Measurements from ENCODE around the gene MCRIP2.

The MCRIP2 gene

DNA sequence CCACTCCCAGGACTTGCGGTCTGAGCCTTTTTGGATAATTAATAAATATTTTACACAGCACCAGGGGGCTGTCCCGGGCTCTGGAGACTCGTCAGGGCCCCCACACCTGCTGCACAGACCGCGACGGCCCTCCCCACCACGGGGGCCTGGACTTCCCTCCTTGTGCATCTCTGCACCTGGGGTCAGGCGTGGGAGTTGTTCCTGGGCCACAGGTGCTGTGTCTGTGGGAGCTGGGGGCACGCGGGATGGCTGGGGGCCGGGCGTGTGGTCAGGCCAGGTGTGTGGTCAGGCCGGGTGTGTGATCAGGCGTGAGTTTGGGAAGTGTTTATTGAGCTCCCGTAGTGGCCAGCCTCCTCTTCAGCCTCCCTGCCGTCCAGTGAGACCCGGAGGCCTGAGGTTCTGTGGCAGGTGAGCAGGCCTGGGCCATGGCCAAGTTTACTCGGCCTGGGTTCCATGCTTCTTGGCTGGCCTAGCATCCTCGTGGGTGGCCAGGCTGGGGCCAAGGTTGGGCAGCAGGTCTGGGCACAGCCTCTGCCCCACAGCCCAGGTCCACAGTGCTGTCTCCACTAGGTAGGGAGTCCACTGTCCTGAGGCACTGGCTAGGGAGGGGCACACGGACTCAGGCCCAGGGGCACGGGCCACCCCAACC lies 36.7 kb downstream of the MCRIP2 start:
- Histone ChIP-seq H3K9me2 (replicated peaks; ENCODE audit: control insufficient read depth, low read length) (no peaks in the 10 kb centered on the region), H3K4me2 (ENCODE audit: low read length) (no peak overlapping the region), H3K9me3 (ENCODE audit: control insufficient read depth, insufficient read depth, low read length) (no peaks in the 10 kb centered on the region), H3F3A (ENCODE audit: control insufficient read depth, insufficient read depth) (no peaks in the 10 kb centered on the region; the same call in 1 of the 2 replicates), H4K20me1 (ENCODE audit: control insufficient read depth, insufficient read depth, low read depth, low read length) (peaks cover 23% of the 10 kb centered on the region), H3K4me1 (ENCODE audit: control insufficient read depth, low read length) (peaks cover 43% of the 10 kb centered on the region), H3K27me3 (ENCODE audit: control insufficient read depth, low read length) (peaks cover 3% of the 10 kb centered on the region; the same call in 1 of the 2 replicates), H3K4me3 (ENCODE audit: low read length) (no peak overlapping the region), H3K36me3 (ENCODE audit: control insufficient read depth, low read length) (peaks cover 38% of the 10 kb centered on the region), H3K79me2 (ENCODE audit: control insufficient read depth, low read length) (peaks cover 30% of the 10 kb centered on the region), H3K27ac (ENCODE audit: low read depth, low read length) (no peak overlapping the region)
- no peak for TF ChIP-seq EZH2phosphoT487 (IDR thresholded peaks at IDR 0.05; ENCODE audit: borderline replicate concordance, low read length)
- TF ChIP-seq, protein P1, sequence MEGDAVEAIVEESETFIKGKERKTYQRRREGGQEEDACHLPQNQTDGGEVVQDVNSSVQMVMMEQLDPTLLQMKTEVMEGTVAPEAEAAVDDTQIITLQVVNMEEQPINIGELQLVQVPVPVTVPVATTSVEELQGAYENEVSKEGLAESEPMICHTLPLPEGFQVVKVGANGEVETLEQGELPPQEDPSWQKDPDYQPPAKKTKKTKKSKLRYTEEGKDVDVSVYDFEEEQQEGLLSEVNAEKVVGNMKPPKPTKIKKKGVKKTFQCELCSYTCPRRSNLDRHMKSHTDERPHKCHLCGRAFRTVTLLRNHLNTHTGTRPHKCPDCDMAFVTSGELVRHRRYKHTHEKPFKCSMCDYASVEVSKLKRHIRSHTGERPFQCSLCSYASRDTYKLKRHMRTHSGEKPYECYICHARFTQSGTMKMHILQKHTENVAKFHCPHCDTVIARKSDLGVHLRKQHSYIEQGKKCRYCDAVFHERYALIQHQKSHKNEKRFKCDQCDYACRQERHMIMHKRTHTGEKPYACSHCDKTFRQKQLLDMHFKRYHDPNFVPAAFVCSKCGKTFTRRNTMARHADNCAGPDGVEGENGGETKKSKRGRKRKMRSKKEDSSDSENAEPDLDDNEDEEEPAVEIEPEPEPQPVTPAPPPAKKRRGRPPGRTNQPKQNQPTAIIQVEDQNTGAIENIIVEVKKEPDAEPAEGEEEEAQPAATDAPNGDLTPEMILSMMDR (IDR thresholded peaks at IDR 0.05; ENCODE audit: low read depth, low read length, poor library complexity, severe bottlenecking) = no peak

DNA sequence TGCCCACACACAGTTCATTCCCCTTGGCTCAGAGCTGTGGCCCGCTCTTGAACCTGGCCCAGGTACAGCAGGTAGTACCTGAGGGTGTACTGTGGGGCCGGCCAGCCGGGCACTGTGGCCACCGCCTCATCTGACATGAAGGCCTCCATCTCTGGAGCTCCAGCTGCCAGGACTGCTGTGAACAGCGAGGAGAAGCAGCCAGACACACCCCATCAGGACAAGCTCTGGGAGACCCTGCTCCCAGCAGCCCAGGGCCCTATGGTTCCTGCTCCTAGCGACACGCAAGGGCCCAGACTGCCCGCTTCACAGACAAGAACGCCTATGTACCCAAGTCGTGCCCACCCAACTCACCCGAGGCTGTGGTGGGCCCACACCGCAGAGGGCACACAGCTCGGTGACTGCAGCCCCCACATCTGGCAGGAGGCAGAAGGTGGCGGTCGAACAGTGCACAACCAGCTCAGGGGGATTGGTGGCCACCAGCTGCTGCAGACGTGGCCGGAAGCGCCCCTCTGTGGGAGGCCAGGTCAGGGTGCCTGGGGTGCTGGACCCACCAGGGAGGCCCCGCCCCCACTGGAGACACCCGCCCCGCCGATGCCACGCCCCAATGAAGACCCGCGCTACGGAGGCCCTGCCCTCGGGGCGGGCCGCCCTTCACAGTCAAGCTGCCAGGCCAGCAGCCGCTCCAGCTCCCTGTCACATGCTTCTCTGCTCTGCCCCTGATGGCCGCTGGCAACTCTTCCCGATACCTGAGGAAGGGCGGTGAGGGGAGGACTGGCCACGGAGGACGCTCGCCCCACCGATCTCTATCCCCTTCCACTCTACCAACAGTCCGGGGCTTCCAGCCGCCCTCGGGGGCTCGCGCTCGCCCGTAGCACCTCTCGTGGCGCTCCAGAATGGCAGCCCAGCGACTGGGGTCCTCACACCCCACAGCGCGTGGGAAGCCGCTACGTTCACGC lies 37.5 kb downstream of the MCRIP2 start:
- no peaks in the 10 kb centered on the region; the same call in 1 of the 2 replicates for H3F3A ChIP-seq (ENCODE audit: control insufficient read depth, insufficient read depth)
- peaks cover 34% of the 10 kb centered on the region for H3K36me3 ChIP-seq (ENCODE audit: control insufficient read depth, low read length)
- H3K9me2 ChIP-seq (replicated peaks; ENCODE audit: control insufficient read depth, low read length) = no peaks in the 10 kb centered on the region
- TF ChIP-seq, protein P1 (IDR thresholded peaks at IDR 0.05; ENCODE audit: low read depth, low read length, poor library complexity, severe bottlenecking) = no peak
- TF ChIP-seq EZH2phosphoT487 (IDR thresholded peaks at IDR 0.05; ENCODE audit: borderline replicate concordance, low read length) = no peak
- H3K79me2 ChIP-seq (ENCODE audit: control insufficient read depth, low read length) = peaks cover 36% of the 10 kb centered on the region
- H3K27ac ChIP-seq (ENCODE audit: low read depth, low read length) = peak overlapping the region; percentile 44
- no peaks in the 10 kb centered on the region for H3K9me3 ChIP-seq (ENCODE audit: control insufficient read depth, insufficient read depth, low read length)
- peak overlapping the region; percentile 88 for H3K4me2 ChIP-seq (ENCODE audit: low read length)
- peak overlapping the region; percentile 74 for H3K4me3 ChIP-seq (ENCODE audit: low read length)
- H3K4me1 ChIP-seq (ENCODE audit: control insufficient read depth, low read length) = peaks cover 45% of the 10 kb centered on the region
- peaks cover 3% of the 10 kb centered on the region; the same call in 1 of the 2 replicates for H3K27me3 ChIP-seq (ENCODE audit: control insufficient read depth, low read length)
- peaks cover 21% of the 10 kb centered on the region for H4K20me1 ChIP-seq (ENCODE audit: control insufficient read depth, insufficient read depth, low read depth, low read length)

DNA sequence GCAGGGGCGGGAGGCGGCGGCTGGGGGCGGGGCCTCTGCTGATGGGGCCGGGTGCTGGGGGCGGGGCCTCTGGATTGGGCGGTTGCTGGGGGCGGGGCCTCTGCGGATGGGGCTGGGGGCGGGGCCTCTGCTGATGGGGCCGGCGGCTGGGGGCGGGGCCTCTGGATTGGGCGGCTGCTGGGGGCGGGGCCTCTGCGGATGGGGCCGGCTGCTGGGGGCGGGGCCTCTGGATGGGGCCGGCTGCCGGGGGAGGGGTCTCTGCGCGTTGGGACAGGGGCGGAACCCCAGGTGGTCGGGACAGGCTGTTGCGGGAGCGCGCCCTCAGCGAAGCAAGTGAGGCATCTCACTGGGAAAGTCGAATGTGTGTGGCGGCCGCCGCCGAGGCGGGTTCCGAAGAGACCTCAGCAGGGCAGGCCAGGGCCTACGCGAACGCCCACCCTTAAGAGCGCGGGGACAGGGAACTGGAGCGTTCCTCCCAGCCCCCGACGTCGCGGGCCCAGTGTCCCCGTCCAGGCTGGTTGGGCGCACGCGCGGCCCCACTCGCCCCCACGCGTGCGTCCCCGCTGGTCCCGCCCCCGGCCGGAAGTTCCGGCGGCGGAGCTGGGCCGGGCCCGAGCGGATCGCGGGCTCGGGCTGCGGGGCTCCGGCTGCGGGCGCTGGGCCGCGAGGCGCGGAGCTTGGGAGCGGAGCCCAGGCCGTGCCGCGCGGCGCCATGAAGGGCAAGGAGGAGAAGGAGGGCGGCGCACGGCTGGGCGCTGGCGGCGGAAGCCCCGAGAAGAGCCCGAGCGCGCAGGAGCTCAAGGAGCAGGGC lies 38.4 kb downstream of the MCRIP2 start, which contains the start of gene STUB1:
Gene STUB1 (plus strand): TSS at position 597 of the 811 bp plus-strand sequence. CDS start 116 bp downstream, at position 713.
- Histone ChIP-seq H3K27me3 (ENCODE audit: control insufficient read depth, low read length) (peaks cover 3% of the 10 kb centered on the region; the same call in 1 of the 2 replicates), H3K9me2 (replicated peaks; ENCODE audit: control insufficient read depth, low read length) (no peaks in the 10 kb centered on the region), H3K36me3 (ENCODE audit: control insufficient read depth, low read length) (peaks cover 33% of the 10 kb centered on the region), H3K9me3 (ENCODE audit: control insufficient read depth, insufficient read depth, low read length) (no peaks in the 10 kb centered on the region), H3K4me2 (ENCODE audit: low read length) (peak within 1 kb of the TSS; percentile 97), H3K79me2 (ENCODE audit: control insufficient read depth, low read length) (peaks cover 36% of the 10 kb centered on the region), H3K27ac (ENCODE audit: low read depth, low read length) (peak within 1 kb of the TSS; percentile 60), H3K4me3 (ENCODE audit: low read length) (peak within 1 kb of the TSS; percentile 98), H3F3A (ENCODE audit: control insufficient read depth, insufficient read depth) (no peaks in the 10 kb centered on the region; the same call in 1 of the 2 replicates), H4K20me1 (ENCODE audit: control insufficient read depth, insufficient read depth, low read depth, low read length) (peaks cover 19% of the 10 kb centered on the region), H3K4me1 (ENCODE audit: control insufficient read depth, low read length) (peaks cover 47% of the 10 kb centered on the region)
- no peak for TF ChIP-seq EZH2phosphoT487 (IDR thresholded peaks at IDR 0.05; ENCODE audit: borderline replicate concordance, low read length)
- TF ChIP-seq, protein P1 (IDR thresholded peaks at IDR 0.05; ENCODE audit: low read depth, low read length, poor library complexity, severe bottlenecking) = no peak
